Esophagus muscularis mucosa (tissue), 4 donors: ENCODE data around the gene KRT6B.

ENCODE experiments used
- EP300 ChIP-seq: sonication (generic); formaldehyde crosslinking; IDR thresholded peaks from one replicate; pipeline ENCODE4 v1.6.1; 2017; ENCODE audit warnings: antibody characterized with exemption
- POLR2A ChIP-seq: fragments of 450-650 bp; IDR thresholded peaks from one replicate; pipeline ENCODE4 v1.6.1; 2017; ENCODE audit warnings: antibody characterized with exemption, moderate library complexity, mild to moderate bottlenecking, low read depth
- POLR2AphosphoS5 ChIP-seq, 2 donors: sonication (generic); formaldehyde crosslinking; IDR thresholded peaks; one replicate each; pipeline ENCODE4 v1.6.1; 2017; ENCODE audit warnings: antibody characterized with exemption in 2 of 2
- TF ChIP-seq, protein P1 (sequence below), 3 experiments: fragments of 200-600 bp in 2 of 3; fragments of 450-650 bp in 1 of 3; sonication (generic) in 2 of 3; IDR thresholded peaks; one replicate each; pipeline ENCODE4 v1.5.1; 2017 to 2019; ENCODE audit warnings: antibody characterized with exemption in 3 of 3, mild to moderate bottlenecking in 2 of 3, moderate library complexity in 1 of 3

- TF ChIP-seq POLR2AphosphoS5 (IDR thresholded peaks at IDR 0.05) (no peak), POLR2A (no peak), EP300 (no peak)
- TF ChIP-seq, protein P1, sequence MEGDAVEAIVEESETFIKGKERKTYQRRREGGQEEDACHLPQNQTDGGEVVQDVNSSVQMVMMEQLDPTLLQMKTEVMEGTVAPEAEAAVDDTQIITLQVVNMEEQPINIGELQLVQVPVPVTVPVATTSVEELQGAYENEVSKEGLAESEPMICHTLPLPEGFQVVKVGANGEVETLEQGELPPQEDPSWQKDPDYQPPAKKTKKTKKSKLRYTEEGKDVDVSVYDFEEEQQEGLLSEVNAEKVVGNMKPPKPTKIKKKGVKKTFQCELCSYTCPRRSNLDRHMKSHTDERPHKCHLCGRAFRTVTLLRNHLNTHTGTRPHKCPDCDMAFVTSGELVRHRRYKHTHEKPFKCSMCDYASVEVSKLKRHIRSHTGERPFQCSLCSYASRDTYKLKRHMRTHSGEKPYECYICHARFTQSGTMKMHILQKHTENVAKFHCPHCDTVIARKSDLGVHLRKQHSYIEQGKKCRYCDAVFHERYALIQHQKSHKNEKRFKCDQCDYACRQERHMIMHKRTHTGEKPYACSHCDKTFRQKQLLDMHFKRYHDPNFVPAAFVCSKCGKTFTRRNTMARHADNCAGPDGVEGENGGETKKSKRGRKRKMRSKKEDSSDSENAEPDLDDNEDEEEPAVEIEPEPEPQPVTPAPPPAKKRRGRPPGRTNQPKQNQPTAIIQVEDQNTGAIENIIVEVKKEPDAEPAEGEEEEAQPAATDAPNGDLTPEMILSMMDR (IDR thresholded peaks at IDR 0.05), result no peak
Measured at GRCh38 chr12:52469853-52470252, 17.9 kb upstream of the KRT6B start.
